ENCODE measurements around the gene GPATCH2L.

The GPATCH2L gene

DNA sequence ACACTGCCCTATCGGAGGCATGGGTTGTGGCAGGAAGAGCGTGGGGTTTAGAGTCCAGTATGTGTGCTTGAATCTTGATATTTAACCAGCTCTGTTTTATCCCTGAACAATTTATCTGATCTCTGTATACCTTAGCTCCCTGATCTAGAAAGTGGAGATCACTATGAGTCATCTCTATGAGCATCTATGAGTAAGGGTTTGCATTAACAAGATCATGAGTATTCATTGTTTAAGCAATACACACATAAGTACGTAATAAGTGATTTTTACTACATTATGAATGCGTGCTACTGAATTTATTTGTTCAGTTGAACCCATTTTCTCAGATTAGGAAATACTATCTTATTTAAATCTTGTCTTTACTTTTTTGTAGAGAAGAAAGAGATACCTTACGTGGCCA, 49.4 kb downstream of the GPATCH2L start:
- peak; percentile 60 for DNase-seq (ENCODE audit: low spot score)

DNA sequence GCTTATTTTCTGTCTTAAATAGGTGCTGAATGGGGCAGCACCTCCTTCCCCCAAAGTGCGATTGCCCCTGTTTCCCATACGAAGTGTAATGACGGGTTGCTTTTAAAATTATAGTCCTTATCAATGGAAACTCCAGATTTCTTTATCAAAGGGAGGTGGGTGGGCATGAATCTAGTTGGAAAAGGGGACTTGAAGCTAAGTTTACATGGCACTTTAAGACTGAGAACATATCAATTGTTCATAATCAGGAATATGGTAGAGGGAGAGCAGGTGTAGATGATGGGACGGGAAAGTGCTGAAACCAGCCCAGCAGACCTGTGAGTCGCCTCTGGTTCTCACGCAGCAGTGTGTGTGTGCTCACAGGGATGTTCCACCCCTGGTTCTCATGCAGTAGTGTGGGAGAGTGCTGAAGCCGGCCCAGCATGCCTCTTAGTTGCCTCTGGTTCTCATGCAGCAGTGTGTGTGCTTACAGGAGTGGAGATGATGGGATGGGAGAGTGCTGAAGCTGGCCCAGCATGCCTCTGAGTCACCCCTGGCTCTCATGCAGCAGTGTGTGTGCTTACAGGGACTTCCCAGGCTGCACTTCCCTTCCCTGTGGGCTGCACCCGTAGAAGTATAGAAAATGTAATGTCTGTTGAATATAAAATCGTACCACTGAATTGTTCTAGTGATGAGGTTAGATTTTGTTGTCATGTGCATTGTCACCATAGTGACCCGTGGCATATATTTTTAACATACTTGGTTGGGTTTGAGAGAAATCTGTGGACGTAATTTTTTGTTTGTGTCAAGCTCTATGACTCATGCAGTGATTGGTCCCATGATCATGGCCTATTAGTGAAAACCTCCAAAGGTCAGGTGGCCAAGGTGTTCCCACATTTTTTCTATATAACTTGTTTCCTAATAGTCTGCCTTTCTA, 51.6 kb downstream of the GPATCH2L start:
- DNase-seq (ENCODE audit: low spot score): peak; percentile 93

DNA sequence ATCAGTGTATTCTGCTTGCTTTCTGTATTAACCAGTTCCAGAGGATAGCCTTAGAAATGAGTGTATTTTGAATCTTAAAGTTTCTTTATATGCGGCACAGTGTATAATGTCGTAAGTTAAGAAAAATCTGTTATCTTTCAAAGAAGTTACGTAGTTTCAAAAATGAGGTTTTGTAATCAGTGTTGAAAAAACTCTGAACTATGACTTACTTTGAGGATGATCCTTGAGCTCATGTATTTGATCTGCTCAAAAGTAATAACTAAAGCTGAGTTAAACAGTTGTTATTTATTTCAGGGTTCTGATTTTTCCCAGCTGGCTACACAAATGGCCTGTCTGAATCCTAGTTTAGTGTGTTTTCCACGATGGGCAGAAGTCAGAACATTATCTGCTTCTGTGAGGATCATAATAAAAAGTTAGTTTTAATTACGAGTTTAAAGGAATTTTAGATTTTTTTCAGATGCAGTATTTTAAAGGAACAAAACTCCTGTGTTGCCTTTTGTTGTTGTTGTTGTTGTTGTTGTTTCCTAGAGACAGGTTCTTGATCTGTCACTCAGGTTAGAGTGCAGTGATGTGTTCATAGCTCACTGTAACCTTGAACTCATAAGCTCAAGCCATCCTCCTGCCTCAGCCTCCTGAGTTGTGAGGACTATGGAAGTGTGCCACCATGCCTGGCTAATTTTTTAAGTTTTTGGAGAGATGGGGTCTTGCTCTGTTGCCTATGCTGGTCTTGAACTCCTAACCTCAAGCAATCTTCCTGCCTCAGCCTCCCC, 52.9 kb downstream of the GPATCH2L start:
- no peak for DNase-seq (ENCODE audit: low spot score)

DNA sequence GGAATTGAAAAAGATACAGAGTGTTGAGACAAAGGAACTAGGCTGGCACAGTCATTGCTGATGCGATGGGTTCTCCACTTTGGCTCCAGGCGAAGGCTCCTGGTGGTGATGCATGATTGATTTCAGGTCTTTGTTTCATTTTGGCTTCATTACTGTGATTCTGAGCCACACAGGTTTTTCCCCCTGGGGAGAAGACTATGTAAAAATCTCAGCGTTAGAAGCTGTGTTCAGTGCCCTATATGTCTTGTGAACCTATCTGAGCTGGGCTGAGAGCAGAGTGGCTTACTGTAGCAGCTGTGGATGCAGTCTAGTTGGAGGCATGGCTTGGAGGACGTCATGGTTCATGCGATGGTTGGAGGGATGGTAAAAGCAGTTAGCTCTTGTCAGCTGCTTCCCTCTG, 54.0 kb downstream of the GPATCH2L start:
- DNase-seq (ENCODE audit: low spot score): peak; percentile 2

DNA sequence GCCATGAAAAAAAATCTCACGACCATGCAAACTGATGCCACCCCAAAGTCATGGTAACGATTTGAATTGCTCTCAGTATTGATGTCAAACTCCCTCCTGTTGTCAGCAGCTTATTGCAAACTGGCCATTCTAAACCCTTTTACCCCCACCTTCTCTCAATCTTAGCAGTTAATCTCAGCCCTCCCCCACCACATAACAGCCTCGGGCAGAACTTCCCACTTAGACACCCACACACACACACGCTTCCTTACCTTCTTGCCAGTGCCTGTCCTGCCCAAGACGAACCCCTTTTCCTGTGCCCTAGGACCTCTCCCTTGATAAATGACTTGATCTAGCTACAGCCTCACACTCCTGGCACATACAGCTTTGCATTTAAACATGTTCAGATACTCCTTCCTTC, 56.6 kb downstream of the GPATCH2L start:
- no peak for DNase-seq (ENCODE audit: low spot score)

DNA sequence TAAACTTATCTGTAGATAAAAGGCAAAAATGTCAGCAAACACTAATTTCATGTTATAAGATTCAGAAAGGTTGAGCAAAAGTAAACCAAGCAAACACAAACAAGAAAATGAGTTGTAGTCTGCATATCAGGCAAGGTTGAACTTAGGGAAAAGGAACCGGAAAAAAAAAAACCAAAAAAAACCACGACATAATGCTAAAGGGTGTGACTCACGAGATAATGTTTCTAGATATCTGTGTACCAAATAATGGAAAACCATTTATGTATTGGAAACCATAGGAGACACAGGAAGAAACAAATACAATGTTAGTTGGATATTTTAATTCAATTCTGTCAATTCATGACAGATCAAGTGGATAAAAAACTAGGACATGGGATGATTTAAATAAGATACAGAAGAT, 60.5 kb downstream of the GPATCH2L start:
- DNase-seq (ENCODE audit: low spot score): no peak

DNA sequence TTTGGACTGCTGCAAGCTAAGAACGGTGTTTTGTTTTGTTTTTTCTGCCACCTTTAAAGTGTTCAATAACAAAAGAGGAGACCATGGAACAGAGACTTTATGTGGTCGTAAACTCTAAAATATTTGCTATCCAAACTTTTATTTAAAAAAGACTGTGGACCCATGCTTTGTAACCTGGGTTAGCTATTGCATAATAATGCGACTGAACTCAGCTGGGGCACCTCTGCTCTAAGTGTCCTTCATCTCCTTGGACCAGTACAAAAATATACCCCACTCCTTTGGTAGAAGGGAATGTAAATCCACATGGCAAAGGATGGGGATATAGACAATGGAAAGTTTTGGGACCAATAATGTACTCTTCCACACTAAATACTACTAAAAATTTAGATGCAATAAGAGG, 65.5 kb downstream of the GPATCH2L start:
- no peak for DNase-seq (ENCODE audit: low spot score)

DNA sequence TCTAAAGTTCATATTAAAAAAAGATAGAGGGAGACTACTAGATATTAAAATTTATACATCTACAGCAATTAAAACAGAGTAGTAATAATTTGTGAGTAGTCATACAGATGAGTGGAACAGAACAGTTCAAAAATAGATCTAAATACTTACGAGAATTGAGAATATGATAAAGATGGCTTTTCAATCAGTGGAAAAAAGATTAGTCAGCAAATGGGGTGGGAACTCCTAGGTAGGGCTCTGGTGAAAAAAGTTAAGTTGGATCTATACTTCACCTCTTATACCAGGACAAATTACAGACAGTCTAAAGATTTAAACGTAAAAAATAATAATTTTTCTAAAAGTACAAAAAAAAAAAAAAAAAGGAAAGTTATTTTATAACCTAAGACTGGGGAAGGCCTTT, 66.9 kb downstream of the GPATCH2L start:
- no peak for DNase-seq (ENCODE audit: low spot score)

DNA sequence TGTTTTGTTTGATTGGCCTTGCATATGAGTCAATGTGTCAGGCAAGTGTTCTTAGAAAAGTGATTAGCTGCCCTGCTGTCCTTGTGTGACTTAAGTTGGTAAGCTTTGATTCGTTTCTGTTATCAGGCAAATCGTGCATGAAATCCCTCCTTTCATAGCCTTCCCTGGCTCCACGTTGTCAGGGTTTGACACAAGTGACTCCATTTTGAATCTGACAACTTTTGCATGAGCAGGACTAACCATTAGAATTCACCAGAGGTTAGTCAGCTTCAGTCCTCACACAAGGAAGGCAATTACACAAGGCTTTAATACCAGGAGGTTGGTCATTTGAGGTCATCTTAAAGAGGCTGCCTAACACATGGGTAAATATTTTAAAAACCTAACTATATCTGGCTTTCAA, 68.2 kb downstream of the GPATCH2L start:
- DNase-seq (ENCODE audit: low spot score): no peak

DNA sequence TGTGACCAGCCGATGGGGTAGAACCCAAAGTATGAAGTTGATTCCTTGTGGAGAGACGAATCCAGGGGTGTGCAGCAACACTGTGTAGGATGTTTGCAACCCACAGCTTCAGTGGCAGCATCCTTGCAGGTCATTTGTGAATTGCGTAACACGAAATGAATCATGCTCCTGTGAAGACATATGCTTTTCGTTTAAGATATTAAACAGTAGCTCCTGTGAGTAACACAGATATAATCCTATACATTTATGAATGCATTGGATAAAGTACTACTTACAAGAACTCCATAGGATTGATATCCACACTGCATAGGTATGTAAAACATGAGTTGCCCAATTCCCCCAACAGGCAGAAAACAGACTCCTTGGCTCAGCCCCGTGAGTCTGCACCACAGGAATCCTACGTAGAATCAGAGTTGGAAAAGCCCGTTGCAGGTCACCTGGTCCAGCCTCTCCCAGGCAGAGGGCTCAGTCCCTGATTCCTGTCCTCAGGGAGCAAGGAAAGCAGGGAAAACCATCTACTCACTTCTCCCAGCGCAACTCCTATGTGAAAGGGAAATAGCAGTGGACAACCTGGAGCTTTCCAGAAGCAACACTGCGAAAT, 75.8 kb downstream of the GPATCH2L start:
- DNase-seq (ENCODE audit: low spot score): no peak

DNA sequence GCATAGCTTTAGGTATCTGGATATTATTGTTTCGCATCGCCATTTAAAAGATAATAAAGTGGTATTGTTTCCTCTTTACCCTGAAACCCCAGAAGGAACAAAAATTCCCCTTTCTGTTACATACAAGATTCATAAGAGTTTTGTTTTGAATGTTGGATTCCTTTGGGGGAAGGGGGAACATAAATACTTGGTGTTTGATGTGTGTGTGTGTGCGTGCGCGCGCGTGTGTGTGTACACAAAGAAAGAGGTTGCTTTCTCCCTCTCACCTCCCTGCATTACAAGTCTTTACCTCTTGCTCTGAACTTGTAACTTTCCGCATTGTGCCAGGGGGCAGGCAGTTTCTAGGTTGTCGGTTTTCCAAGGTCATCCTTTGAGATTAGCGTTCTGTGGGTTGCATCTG, 76.4 kb downstream of the GPATCH2L start:
- DNase-seq (ENCODE audit: low spot score): no peak

DNA sequence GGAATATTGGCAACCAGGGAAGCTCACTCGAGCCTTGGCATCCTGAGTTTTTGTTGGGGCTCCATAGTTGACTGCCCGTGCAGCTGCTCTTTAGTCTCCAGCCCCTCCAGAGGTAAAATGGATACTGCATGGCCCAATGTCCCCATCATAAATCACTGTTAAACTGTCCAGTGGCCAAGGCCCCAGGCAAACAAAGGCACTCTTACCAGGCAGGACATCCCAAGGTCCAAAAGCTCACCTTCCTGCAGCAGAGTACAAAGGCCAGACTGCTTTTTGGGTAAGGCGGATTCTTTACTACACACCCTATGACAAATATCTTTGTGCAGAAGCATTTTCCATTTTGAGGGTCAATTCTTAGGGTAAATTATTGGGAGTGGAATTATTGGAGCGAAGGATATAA, 81.1 kb downstream of the GPATCH2L start:
- no peak for DNase-seq (ENCODE audit: low spot score)

DNA sequence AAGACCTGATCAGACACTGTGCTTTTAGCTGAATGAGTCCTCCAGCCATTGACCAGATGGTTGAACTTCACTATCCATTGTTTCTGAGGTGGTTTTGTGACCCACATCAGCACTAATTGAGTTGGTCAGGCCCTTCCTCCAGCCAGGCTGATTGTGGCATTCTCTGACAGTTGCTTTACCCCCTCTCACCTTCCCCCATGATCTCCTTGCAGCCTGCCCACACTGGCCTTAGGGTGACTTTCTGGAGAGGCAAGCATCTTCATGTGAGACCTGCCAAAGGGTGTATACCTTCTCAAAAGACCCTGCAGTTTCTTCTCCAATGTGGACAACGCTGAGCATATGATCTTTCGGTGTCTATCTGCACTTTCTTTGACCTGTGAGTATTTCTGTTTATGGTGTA, 83.9 kb downstream of the GPATCH2L start:
- DNase-seq (ENCODE audit: low spot score): no peak

DNA sequence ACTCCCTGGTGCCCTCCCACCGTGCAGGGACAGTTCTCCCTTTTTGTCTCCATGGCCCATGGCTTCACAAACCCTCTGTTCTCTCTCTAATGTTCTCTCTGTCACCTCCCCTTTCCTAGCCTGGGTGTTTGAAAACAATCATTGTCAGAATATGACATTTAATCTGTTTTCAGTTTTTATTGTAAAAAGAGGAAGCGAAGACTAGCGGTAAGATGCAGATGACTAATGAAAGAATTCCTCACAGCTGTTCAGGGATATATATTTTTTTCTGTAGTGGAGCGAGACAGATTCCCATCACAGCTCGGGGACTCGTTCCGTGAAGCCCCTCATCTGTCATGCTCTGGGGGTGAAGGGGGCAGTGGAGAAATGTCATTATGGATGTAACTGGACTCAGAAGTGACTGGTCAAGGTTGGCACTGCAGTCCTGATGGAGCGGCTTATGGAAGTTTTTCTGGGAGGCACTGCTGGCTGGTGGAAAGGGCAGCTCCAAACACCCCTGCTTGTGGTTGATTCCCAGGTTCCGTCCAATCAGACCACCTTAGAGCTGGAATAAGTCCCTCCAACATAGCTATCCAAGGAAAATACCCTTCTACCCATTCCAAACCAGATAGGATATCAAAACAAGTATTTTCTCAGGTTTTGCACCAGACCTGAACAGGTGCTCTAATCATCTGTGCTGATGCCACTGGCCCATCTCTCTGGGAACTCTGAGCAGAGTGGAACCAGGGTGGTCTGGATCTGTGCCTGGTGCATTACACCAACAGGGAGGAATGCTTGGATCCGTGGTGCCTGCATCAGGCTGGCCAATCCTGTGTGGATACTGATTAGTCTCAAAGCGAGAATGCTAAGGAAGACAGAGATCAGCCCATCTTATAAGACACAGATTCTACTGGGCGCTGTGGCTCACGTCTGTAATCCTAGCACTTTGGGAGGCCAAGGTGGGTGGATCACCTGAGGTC, 84.7 kb downstream of the GPATCH2L start:
- no peak for DNase-seq (ENCODE audit: low spot score)

DNA sequence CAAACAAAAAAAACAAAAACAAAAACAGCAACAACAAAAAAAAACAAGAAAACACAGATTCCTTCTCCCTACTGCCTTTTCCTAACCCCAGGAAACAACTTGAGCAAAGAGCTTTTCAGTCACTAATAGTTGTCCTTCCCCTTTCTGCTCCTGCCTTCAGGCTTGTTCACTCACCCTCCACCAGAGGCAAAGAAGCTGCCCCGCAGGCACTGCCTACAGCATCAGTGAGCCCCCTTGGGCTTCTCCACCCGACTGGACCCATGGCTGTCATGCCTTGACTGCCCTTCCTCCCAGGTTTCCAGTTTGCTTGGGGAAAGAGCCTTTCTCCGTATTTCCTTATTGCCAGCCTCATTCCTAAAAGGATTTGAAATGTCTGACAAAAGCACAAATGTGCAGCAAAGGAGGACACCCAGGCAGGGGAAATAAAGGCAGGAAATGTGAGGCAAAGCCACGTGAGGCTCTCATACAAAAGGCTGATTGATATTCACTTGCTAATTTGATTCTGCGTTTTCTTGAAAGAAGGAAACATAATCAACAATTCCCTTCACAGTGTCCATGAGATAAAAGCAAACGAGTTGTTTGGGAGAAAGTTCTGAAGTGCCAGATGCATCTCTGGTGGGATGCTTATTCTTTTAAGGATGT, 85.7 kb downstream of the GPATCH2L start:
- no peak for DNase-seq (ENCODE audit: low spot score)

DNA sequence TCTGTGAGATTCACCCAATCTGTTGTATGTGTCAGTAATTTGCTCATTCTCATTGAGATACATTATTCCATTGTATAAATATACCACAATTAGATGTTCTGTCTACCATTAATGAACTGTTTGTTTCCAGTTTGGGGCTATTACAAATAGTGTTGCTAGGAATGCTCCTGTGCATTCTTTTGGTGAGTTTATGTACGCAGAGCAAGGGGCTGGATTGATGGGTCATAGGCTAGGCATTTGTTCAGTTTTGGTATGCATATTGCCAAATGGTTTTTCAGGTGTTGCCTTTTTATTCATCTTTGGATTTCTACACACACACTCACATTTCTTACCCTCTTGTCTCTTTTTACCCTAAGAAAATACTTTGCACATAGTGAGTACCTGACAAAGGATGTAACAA, 93.4 kb downstream of the GPATCH2L start:
- peak; percentile 41 for DNase-seq (ENCODE audit: low spot score)

DNA sequence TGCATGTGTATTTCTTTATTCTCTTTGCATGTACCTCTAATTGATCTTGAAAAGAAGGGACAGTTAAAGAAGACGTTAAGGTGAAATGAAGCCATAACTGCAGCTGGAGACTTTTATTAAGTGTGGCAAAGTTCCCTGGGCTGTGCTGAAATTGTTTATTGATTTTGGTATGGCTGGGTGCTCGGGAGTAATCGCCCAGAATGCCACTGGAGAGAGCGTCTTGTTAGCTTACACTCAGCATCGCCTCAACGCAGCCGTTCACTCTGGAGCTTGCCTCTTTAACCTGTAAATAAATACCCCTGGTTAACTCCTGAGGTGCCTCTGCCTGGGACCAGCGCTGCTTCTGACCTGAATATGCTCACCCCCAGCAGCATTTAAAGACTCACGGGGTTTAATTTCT, 98.6 kb downstream of the GPATCH2L start:
- DNase-seq (ENCODE audit: low spot score): no peak

DNA sequence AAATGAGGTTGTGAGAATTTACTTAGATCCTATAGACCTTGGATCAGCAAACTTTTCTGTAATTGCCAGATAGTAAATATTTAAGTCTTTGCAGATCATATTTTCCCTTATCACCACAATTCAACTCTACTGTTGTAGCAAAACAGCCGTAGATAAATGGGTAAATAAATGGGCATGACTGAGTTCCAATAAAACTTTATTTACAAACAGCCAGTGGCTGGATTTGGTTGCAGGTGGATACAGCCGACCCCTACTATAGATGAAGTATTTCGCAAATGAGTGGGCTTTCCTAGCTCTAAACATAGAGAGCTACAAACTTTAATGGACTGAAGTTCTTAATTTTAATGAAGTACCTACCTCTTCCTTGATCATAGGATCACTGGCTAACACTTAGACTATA, 100.7 kb downstream of the GPATCH2L start:
- DNase-seq (ENCODE audit: low spot score): no peak

DNA sequence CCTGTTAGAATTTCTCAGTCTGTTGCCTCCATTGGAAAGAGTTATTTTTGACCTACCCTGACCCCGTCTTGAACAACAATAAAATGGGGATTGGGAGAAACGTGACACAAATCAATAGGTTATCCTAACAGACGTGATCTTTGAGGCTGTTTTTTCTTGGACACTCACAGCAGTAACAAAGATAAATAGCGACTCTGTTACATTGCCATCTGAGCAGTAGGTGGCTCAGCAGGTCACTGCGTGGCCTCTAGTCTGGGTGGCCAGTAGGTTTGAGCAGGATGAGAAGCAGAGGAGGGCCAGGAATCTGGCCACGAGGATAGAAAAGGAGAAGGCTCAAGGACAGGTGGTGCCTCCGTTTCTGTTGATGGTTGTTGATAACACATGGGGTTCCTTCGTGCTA, 101.4 kb downstream of the GPATCH2L start:
- DNase-seq (ENCODE audit: low spot score): no peak

DNA sequence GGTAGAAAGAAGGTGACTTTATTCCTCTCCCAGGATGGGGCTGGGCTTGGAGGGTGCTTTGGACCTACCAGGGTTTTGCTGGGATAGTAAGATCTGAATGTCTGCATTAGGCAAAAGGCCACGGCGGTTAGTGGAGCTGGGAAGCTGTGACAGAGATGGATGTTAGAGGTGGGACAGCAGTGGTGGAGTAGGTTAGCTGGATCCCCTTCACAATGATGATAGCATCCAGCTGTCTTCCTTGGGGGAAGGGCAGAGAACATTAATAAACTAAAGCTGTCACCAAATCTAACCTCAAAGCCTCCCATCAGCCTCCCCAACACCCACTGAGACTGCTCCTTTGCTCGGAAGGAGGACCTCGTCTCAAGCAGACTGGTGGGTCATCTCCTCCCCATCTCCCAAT, 104.8 kb downstream of the GPATCH2L start:
- DNase-seq (ENCODE audit: low spot score): no peak

DNA sequence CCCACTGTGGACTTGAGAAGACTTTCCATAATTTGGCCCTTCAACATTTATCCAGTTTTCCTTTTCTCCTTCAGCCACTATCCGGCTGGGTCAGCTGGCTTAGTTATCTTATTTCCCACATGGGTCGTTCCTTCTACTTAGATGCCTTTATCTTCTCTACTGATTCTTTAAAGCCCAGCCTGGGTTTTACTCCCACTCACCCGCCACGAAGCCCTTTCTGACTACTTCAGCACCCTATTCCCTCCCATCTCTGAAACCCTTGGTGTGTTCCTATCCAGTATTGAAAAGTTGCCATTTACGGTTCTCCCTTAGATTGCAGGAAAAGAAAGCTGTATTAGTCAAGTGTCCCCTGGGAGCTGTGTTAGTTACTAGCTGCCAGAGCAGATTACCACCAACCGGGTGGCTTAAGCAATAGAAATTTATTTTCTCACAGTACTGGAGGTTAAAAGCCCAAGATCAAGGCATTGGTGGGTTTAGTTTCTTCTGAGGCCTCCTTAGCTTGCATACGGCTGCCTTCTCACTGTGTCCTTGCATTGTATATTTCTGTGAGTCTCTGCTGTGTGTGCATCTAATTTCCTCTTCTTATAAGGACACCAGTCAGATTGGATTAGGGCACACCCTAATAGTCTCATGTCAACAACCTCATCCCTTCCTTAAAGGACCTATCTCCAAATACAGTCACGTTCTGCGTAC, 105.5 kb downstream of the GPATCH2L start:
- DNase-seq (ENCODE audit: low spot score): no peak
